NCI-H146 treated with DMSO at 0.1 percent for 48 hours (cell line): ENCODE data around the gene SLC36A1.
"Not testable (repeated sequence)": the region's sequence is repeated elsewhere in the genome, so short reads cannot be mapped to it uniquely, and the experiment has no call there.

Experiments used
- DNase-seq: peaks from one replicate; lab custom pipeline; 2025; ENCODE audit not compliant: unreplicated experiment; lab: John Stamatoyannopoulos, UW

Gene SLC36A1

GRCh38 chr5:151483176-151483575 lies 35.8 kb downstream of the SLC36A1 start:
- DNase-seq, result no peak

GRCh38 chr5:151483647-151484046 lies 36.2 kb downstream of the SLC36A1 start:
- no peak for DNase-seq

GRCh38 chr5:151487544-151487943 lies 40.1 kb downstream of the SLC36A1 start:
- no peak for DNase-seq

GRCh38 chr5:151490627-151491026 lies 43.2 kb downstream of the SLC36A1 start:
- DNase-seq, result no peak

GRCh38 chr5:151491062-151491461 lies 43.7 kb downstream of the SLC36A1 start:
- DNase-seq, result no peak

- DNase-seq, result no peak
Observed at GRCh38 chr5:151492729-151493128, 45.3 kb downstream of the SLC36A1 start.

- no peak for DNase-seq
Observed at GRCh38 chr5:151493665-151494064, 46.3 kb downstream of the SLC36A1 start.

GRCh38 chr5:151495320-151495719 lies 47.9 kb downstream of the SLC36A1 start:
- DNase-seq, result no peak

- DNase-seq, result no peak
Observed at GRCh38 chr5:151496041-151496484, 48.7 kb downstream of the SLC36A1 start.

- no peak for DNase-seq
Observed at GRCh38 chr5:151497391-151498002, 50.1 kb downstream of the SLC36A1 start.

GRCh38 chr5:151498395-151499155 lies 51.2 kb downstream of the SLC36A1 start:
- no peak for DNase-seq

GRCh38 chr5:151499501-151500035 lies 52.2 kb downstream of the SLC36A1 start:
- DNase-seq, result no peak

GRCh38 chr5:151504006-151504405 lies 56.6 kb downstream of the SLC36A1 start:
- DNase-seq, result no peak

GRCh38 chr5:151508308-151508707 lies 60.9 kb downstream of the SLC36A1 start:
- not testable (repeated sequence) for DNase-seq

GRCh38 chr5:151509231-151509630 lies 61.8 kb downstream of the SLC36A1 start:
- peak; percentile 29 for DNase-seq

GRCh38 chr5:151509836-151510235 lies 62.4 kb downstream of the SLC36A1 start:
- no peak for DNase-seq

GRCh38 chr5:151517122-151517920 lies 69.9 kb downstream of the SLC36A1 start:
- DNase-seq, result no peak

- no peak for DNase-seq
Observed at GRCh38 chr5:151520294-151520693, 72.9 kb downstream of the SLC36A1 start.

- DNase-seq, result no peak
Observed at GRCh38 chr5:151522226-151522625, 74.8 kb downstream of the SLC36A1 start.

- peak; percentile 4 for DNase-seq
Observed at GRCh38 chr5:151523335-151523734, 75.9 kb downstream of the SLC36A1 start.

- DNase-seq, result no peak
Observed at GRCh38 chr5:151528153-151528552, 80.8 kb downstream of the SLC36A1 start.
